ENCODE results near the gene OLFM1. TPM values are rescaled to one million over a fixed set of nuclear protein-coding genes. Genes with fewer than 3 reads are reported as not detected.

The OLFM1 gene
- 23.3 and 26.1 TPM in 2 replicates for polyA plus RNA-seq (2014; cell fraction: cytosol; rRNA removed)
- 9.9 and 12.6 TPM in 2 replicates for polyA plus RNA-seq (2014; cell fraction: nucleus; rRNA removed)

DNA sequence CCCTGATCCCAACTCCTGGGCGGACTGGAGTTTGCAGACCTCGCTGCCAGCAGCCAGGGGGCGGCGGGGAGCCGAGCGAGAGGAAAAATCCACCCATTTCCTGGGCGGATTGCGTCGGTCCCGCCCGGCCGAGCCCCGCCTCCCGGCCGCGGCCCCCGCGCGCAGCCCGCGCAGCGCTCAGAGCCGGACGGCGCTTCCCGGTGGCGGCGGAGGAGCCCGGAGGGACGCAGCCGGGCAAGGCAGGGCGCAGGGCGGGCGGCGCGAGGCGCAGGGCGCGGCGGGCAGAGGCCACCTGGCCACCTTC lies at the start of gene OLFM1:
Gene OLFM1, plus strand, starts transcription at position 180 of the 304 bp plus-strand sequence. CDS start 322 bp downstream, outside the sequence.
- DNase-seq (ENCODE audit: low spot score) = peak; percentile 80

DNA sequence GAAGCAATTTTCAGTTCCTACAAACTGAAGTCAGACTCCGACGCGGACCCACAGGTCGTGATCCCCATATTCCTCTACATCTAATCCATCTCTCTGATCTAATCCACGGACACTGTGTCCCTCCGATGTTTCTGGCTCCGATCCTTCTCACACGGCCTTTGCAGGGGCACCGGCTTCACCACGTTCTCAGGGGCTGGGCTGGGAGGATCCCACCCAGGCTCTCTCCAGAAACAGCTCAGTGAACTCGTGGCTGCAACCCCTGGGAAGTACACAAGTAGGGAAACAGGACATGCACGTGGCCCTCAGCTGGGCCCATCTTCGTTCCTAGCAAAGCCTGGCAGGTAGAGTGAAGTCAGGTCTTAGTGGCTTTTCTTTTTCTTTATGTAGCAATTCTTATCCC lies 49.1 kb upstream of the OLFM1 start:
- no peak for DNase-seq (ENCODE audit: low spot score)

DNA sequence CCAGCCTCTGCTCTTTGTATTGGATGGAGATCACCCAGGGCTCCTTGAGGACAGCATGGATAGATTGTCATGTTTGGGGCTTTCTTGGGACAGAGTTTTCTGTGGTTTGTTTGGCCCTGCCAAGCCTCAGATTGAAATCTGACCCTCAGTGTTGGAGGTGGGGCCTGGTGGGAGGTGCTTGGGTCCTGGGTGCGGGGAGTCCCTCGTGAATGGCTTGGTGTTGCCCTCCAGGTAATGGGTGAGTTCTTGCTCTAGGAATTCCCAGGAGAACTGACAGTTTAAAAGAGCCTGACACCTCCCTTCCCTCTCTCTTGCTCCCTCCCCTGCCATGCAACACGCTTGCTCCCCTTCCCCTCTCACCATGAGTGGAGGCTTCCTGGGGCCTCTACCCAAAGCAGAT lies 48.6 kb upstream of the OLFM1 start:
- DNase-seq (ENCODE audit: low spot score) = no peak

DNA sequence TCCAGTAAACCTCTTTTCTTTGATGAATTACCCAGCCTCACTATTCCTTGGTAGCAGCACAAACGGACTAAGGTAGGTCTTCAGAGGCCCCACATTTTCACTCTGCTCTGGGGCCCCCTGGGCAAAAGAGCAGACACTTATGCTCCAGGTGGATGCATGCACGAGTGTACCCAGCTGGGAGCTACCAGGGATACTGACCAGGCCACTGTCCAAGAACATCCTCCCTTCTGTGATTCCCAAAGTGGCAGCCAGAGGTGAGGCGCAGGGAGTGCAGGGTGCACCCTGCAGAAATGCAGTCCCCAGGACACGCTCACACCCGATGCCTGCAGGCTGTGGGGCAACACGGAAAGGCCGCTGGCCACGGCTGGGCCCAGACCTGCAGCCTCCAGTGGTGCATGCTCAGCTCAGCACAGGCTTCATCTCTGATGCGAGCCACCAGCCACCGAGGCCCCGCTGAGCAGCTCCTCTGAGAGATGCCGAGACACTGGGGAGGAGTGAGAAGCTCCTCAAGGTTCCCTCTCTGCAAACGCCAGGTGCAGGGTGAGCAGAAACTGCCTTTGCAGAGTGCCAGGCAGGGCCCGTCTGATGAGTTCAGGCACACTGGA lies 48.1 kb upstream of the OLFM1 start:
- DNase-seq (ENCODE audit: low spot score) = no peak

DNA sequence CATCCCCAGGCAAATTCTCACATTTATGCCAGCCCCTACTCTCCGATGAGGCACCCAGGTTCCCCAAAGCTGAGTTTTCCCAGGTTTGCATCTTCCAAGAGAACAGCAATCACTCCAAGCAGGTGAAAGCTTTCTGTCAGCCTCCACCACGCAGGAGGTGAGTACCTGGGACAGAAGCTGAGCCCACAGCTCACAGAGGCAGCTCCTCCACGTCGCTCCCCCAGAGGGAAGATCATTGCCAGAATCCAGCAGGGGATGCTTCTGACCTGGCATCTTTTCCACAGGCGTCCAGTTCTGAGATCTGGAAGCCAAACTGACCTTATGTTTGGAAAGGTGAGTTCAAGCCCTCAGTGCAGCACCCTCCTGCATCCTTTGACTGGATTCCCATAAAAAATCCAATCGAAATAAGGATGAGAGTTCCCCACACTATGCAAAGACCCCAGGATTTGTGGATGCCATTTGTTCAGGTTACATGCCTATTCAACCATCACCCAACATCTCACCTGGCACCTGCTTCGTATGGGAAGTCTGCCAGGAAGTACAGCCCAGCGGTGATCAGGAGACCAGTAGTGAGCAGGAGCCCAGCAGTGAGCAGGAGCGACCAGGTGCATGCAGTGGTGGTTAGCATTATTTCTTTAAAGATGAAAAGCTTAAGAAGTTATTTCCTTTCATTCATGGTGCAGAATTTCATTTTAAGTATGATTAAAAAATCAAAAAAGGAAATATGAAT lies 47.4 kb upstream of the OLFM1 start:
- DNase-seq (ENCODE audit: low spot score) = no peak

DNA sequence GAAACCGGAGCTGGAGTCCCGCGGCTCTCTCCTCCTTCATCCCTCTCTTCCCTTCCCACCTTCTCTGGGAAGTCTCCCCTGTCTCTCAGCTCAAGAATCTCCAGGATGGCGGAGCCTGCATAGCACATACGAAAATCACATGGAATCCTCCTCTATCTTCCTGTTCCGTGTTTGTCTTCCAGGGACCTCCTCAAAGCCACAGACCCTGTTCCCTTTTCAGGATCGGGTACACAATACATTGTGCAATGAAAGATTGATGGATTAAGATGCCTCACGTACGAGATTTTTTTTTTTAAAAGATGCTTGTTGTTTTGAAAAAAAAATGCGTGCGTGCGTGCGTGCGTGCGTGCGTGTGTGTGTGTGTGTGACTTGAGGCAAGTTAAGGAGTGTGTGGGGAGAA lies 46.6 kb upstream of the OLFM1 start:
- no peak for DNase-seq (ENCODE audit: low spot score)

DNA sequence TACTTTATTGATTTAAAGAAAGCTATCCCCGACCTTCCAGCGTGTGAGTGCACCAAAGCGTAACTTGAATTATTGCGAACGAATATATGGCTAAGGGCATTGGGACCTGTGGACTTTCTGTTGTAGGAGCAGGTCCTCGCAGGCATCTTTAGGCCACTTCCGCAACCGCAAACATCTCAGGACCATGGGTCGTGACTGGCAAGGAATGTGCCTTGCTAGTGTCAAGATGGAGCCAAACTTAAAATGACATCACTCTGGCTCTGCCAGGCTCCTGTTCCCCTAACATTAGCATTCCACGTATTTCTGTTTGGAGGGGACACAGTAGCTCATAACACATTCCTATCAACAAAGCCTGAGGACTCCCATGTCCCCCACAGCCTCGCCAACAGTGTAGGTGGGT lies 44.1 kb upstream of the OLFM1 start:
- DNase-seq (ENCODE audit: low spot score) = no peak

DNA sequence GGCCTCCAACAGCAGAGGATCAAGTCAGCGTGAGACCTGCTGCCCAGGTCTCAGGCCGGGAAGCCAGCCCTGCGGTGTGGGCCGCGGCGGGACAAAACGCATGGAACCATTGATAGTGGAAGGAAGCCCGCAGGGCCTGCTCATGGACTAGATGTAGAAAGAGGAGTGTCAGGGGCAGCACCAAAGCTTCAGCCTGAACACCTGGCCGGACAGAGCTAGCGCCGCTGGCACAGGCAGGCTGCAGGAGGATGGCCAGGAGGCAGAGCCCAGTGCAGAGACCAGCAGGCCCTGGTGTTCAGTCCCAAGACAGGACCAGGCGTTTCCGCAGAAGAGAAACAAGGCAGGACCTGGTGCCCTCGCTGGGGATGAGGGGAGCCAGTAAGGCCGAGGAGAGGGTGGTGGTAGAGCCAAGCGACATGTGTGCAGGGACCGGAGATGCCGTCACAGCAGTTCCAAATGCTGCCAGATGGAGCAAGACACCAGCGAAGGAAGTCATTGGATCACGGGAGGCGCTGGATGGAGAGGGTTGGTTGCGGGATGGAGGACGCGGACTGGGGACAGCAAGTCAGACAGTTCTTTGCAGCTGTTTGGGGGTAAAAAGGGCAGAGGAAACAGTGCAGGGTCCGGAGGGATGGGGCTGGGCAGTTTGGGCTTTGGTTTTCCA lies 42.1 kb upstream of the OLFM1 start:
- no peak for DNase-seq (ENCODE audit: low spot score)

DNA sequence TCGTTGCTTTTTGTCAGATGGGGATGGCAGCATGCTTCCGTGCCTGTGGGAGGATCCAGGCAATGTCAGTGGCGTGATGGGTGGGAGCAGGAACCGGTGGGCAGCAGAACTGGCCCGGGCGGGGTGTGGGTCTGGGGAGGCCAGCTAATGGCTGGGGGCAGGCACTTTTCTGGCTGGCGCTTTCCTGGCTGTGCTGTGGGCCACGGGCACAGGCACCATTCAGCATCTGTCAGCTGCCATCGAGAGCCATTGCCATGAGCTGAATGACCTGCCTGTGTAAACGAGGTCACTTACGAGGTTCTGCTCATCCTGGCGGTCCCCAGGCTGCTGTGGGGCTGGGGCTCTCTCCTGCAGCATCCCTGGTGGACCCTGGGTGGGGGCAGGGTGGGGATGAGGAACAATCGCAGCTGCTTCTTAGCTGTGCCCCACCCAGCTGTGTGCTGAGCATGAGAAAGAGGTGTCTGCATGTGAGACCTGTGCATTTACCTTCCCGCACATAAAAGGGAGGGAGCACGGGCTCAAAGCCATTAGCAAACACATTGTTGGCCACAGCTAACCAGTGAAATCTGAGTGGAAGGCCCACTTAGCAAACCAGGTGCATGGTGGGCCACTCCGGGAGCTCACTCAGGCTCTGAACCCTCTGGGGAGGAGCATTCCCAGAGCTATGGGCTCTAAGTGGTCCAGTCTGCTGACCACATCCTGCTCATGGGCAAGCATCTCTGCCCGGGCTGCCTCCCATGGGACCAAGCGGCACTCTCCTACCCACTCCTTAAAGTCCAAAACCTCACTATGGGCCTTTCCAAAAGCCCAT lies 41.3 kb upstream of the OLFM1 start:
- no peak for DNase-seq (ENCODE audit: low spot score)

DNA sequence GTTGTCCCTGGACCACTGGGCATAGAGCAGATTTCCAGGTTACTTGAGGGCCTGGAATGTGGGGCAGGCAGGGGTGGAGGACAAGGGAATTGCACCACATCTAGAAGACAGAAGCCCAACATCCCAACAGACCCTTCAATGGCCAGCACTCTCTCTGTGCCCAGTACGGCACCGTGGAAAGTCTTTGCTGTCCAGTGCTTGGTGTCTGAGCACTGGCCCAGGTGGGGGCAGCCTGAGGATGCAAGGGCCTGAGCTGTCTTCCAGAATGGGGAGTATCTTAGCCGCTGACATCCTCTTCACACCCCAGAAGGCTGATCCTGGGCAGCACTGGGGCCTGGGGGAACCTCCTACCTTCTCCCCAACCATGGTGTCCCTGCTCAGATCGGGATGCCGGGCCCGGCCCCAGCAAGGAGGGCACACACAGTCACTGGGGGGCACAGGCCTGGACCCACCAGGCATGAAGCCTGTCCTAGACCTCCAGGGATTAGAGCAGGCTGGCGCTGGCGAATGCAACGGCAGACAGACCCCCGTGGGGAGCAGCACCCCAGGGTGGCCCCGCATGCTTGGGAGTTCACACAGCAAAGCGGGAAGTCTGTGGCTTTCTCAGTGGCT lies 40.6 kb upstream of the OLFM1 start:
- no peak for DNase-seq (ENCODE audit: low spot score)

DNA sequence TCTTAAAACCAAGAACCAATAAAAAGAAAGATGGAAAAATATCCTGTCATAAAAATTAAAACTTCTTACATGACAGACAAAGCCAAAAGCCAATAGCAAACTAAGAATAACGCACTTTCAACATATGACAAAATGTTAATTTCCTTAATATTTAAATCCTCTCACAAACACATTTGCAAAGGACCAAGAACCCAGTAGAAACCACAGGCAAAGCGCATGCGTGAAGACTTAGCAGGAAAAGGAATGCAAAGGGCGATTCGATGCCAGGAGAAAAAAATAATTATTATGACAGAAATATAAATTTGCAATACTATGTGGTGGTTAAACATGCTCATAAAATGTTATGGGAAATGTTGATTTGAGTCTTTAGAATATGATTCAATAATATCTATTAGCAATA lies 39.9 kb upstream of the OLFM1 start:
- DNase-seq (ENCODE audit: low spot score) = no peak

DNA sequence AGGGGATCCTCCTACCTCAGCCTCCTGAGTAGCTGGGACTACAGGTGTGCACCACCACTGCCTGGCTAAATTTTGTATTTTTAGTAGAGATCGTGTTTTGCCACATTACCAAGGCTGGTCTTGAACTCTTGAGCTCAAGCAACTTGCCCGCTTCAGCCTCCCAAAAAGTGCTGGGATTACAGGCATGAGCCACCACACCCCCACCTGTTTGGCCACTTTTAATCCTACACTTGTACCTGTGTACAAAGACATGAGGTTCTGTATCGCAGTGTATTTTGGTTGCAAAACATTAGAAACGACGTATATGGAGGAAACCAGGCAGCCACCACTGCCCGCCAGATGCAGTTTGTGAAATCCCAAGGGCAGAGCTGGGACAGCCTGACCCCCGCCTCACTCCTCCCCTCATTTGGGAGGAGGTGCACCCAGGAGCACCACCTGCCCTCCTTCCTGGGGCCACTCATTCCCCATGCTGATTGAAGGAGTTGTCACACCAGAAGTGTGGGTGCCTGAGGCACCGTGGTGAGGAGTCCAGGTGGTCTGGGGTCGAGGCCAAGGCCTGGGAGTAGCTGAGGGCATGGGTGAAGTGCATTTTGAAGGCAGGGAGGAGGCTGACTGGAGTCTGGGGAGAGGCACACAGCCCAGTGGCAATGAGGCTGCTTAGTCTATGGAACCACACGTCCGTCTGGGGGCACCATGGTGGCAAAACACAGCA lies 39.3 kb upstream of the OLFM1 start:
- DNase-seq (ENCODE audit: low spot score) = no peak

DNA sequence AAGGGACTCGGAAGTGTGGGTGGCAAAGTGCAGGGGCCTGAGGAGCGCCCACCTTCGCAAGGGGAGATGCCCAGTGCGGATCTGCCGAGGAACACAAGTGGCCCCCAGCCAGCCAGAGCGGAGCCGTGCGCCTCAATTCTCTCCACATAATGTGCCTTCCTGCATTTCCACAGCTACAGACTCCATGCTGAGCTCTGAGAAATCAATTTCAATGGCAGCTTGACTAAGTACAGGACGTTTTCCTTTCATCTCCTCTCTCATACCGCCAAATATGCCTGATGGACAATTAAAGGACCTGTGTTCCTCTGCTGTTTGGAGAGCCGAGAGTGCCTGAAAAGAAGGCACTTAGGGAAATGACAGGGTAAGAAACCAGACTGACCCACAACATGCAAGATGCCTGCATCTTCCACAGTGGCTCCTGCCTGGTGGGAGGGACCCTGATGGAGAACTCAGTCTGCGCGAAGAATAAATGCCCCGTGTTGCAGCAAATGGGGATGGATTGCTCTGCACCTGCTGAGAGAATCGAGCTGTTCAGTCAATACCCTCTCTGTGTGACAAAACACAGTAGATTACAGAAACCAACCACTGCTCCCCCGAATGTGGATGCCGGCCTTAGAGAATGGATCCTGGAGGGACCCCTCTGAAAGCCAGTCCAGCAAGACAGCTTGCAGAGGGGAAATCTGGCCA lies 38.6 kb upstream of the OLFM1 start:
- no peak for DNase-seq (ENCODE audit: low spot score)

DNA sequence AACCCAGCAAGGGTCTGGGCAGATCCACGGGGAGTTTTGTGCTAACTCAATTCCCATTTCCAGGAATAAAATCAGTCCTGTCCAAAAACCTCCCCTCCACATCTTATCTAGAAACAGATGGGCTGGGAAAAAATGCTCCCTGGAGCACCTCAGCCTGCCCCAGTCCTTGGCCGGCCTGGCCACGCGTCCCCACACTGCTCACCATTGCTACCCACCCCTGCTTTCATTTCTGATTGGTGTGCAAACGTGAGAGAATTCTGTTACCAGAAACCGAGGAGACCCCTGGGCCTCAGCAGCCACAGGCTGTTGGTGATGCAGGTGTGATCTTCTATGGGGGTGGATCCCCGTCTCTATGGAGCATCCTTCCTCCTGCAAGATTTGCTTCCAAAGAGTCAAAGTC lies 38.0 kb upstream of the OLFM1 start:
- DNase-seq (ENCODE audit: low spot score) = no peak

DNA sequence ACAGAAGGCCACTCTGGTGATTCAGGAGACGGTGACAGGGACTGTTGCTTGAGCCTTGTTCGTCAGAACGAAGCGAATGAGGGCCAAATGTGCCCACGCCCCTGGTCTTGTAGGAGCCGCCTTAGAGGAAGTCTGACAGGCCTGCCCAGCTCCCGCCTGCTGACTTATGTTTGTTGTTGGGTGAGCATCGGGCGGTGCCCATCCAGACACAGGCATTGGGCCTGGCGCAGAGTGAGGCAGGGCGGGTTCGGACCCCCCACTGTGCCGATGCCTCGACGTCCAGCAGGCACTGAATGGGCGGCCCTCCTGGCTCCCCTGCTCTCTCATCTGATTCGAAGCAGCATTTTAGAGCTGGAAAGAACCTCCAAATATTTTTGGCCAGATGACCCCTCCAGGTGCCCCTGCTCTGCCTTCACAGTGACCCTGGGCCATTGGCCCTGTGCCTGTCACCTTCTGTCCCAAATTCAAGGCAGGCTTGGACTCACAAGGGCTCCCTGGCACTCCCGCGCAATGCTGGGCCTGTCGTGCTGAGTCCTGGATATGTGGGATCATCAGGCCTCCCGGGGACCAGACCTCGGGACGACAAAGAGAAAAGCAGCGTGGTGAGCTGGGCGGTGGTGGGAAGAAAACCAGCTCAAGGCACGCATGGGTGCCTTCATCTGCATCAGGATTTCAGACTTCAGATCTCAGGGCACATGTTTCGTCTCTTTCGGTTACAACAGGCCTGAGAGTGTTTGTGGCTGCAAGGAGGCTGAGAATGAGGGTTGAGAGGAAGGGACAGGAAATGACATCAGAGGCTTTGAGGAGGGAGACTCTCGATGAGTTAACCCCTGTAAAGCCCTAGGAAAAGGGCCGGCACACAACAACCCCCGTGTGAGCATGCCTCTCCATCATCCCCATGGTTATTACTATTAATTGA lies 37.1 kb upstream of the OLFM1 start:
- no peak for DNase-seq (ENCODE audit: low spot score)

DNA sequence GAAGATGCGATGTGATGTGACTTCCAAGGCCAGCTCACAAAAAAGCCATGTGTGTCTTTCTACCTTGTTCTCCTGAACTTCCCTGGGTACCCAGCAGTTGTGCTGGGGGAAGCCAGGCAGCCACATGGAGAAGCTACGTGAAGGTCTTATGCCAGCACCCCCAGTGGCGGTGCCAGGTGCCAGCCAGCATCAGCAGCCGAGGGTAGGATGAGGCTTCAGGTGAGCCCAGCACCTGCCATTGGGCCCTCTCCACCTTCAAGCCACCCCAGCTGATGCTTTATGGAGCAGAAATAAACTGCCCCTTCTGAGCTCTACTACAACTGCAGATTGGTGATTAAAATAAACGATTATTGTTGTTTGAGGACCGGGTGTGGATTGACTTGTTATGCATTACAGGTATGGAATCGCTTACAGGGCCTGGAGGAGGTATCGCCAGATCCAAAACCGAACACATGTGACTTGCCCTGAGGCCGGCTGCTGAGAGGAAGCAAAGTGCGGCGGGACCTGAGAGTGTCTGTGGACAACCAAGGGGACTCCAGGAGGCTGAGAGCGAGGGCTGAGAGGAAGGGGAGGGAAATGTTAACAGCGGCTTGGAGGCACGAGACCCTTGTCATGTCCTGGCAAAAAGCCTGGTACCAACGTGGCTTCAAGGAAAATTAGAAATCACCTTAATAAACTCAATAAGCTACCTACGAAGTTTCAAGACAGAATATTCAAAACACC lies 36.0 kb upstream of the OLFM1 start:
- no peak for DNase-seq (ENCODE audit: low spot score)

DNA sequence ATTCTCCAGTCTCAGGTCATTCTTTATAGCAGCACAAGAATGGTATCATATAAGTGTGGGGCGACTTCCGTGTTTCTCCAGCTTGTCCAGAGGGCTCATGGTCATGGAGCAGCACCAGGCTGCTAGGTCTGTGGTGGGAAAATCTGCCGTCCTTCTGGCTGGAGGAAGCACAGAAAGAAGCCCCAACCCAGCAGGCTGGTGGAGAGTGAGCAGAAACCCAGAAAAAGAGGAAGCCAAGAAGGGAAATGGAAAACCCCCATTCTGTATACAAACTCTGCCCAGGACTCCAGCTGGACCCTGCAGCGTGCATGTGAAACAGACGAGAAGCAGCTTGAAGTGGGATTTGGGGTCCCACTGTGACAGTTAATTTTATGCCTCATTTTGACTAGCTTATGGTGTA lies 34.3 kb upstream of the OLFM1 start:
- DNase-seq (ENCODE audit: low spot score) = no peak

DNA sequence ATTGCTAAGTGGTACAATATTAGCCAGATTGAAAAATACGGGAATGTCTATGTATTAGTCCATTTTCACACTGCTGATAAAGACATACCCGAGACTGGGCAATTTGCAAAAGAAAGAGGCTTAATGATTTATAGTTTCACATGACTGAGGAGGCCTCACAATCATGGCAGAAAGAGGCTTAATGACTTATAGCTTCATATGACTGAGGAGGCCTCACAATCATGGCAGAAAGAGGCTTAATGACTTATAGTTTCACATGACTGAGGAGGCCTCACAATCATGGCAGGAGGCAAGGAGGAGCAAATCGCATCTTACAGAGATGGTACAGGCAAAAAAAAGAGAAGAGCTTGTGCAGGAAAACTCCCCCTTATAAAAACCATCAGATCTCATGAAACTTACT lies 32.3 kb upstream of the OLFM1 start:
- DNase-seq (ENCODE audit: low spot score) = no peak

DNA sequence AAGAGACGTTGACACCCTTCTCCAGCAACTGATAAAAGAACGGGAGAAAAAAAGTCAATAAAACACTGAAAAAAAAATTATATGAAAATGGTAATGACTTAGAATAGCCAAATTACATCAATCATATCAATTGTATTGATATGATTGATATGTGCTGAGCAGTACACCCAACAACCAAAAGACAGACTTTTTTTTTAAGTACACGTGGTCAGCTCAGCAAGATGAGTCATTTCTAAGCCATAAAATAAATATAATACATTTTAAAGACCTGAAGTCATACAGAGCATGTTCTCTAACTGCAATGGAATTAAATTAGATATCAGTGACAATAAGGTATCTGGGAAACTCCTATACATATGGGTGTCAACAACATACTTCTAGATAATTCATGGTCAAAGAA lies 30.9 kb upstream of the OLFM1 start:
- no peak for DNase-seq (ENCODE audit: low spot score)
